Globus pallidus (tissue), 1 donor: Measurements from ENCODE around the gene POU5F1.
A peak's percentile ranks its signal among the peaks of the same experiment; 100 is the strongest.
"Not testable (repeated sequence)": the region's sequence is repeated elsewhere in the genome, so short reads cannot be mapped to it uniquely, and the experiment has no call there.

Experiments used
- DNase-seq: peaks from one replicate; pipeline ENCODE4 v3.0.0-alpha.2; 2015; ENCODE audit warnings: low spot score

POU5F1 gene

GRCh38 chr6:31190488-31190887 lies 20.0 kb upstream of the POU5F1 start:
- no peak for DNase-seq

GRCh38 chr6:31189223-31189622 lies 18.7 kb upstream of the POU5F1 start:
- DNase-seq = not testable (repeated sequence)

- DNase-seq = no peak
Measured at GRCh38 chr6:31187780-31188194, 17.3 kb upstream of the POU5F1 start.

- DNase-seq = no peak
Measured at GRCh38 chr6:31186052-31186734, 15.7 kb upstream of the POU5F1 start.

- DNase-seq = not testable (repeated sequence)
Measured at GRCh38 chr6:31185695-31186051, 15.2 kb upstream of the POU5F1 start.

- DNase-seq = not testable (repeated sequence)
Measured at GRCh38 chr6:31183859-31184258, 13.4 kb upstream of the POU5F1 start.

GRCh38 chr6:31183287-31183686 lies 12.8 kb upstream of the POU5F1 start:
- not testable (repeated sequence) for DNase-seq

- DNase-seq = peak; percentile 45
Measured at GRCh38 chr6:31180500-31180899, 10.0 kb upstream of the POU5F1 start.

GRCh38 chr6:31179896-31180295 lies 9.4 kb upstream of the POU5F1 start:
- DNase-seq = no peak

- no peak for DNase-seq
Measured at GRCh38 chr6:31179042-31179386, 8.5 kb upstream of the POU5F1 start.

GRCh38 chr6:31178143-31179041 lies 7.9 kb upstream of the POU5F1 start:
- DNase-seq = no peak

GRCh38 chr6:31175971-31176370 lies 5.5 kb upstream of the POU5F1 start:
- DNase-seq = no peak

GRCh38 chr6:31174378-31174777 lies 3.9 kb upstream of the POU5F1 start:
- DNase-seq = no peak

- DNase-seq = no peak
Measured at GRCh38 chr6:31173406-31173805, 2.9 kb upstream of the POU5F1 start.

- DNase-seq = no peak
Measured at GRCh38 chr6:31172973-31173384, 2.5 kb upstream of the POU5F1 start.

- no peak for DNase-seq
Measured at GRCh38 chr6:31171931-31172905, 1.7 kb upstream of the POU5F1 start.

- DNase-seq = no peak
Measured at GRCh38 chr6:31170987-31171671, 647 bp upstream of the POU5F1 start.

- DNase-seq = not testable (repeated sequence)
Measured at GRCh38 chr6:31169858-31170599, 453 bp downstream of the POU5F1 start.

- no peak for DNase-seq
Measured at GRCh38 chr6:31169123-31169857, 1.2 kb downstream of the POU5F1 start.

- no peak for DNase-seq
Measured at GRCh38 chr6:31168606-31169005, 1.9 kb downstream of the POU5F1 start.
